NCI-H2227 (cell line): Measurements from ENCODE around the gene NR2C2AP.
A peak's percentile ranks its signal among the peaks of the same experiment; 100 is the strongest.
"Not testable (repeated sequence)": the region's sequence is repeated elsewhere in the genome, so short reads cannot be mapped to it uniquely, and the experiment has no call there.

Experiments
- DNase-seq: peaks from one replicate; lab custom pipeline; 2025; ENCODE audit not compliant: unreplicated experiment; lab: John Stamatoyannopoulos, UW

NR2C2AP gene

GRCh38 chr19:19185853-19186740 lies 17.1 kb downstream of the NR2C2AP start:
- peak; percentile 19 for DNase-seq

GRCh38 chr19:19181488-19181998 lies 21.7 kb downstream of the NR2C2AP start:
- DNase-seq, result no peak

DNA sequence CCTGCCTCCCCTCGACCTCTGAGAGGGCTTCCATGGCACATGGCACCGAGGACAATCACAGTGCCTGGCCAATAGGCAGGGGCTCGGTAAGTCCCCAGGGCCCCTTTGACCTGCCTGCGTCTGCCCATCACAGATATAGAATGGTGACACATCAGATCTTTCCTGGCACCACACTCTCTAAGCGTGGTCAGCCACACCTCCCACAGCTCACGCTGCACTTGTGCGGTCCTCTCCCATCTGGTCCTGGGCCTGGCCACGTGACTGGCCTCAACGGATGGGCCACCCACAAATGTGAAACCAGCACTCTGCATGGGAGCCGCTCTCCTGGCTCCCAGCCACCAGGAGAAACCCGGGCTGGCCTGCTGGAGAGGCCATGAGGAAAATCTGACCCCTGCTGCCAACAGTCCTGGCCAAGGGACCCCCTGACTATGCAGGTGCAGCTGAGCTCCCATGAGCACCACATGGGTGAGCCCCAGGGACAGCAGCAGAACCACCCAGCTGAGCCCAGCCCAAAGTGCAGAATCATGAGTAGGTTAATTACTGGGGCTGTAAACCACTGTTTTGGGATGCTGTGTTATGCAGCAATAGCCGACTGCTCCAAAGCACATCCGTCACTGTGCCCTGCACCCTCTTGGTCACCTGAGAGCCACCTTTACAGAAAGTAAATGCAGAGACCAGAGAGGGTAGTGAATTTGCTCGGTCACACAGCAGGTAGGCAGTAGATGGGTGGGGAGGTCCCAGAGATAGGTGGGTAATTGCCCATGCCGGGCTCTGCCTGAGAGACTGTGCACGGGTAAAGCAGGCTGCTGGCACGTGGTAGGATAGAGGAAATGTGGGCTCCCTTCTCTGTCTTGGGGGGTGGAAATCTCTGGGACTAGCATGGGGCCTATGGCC lies 23.4 kb downstream of the NR2C2AP start:
- no peak for DNase-seq

DNA sequence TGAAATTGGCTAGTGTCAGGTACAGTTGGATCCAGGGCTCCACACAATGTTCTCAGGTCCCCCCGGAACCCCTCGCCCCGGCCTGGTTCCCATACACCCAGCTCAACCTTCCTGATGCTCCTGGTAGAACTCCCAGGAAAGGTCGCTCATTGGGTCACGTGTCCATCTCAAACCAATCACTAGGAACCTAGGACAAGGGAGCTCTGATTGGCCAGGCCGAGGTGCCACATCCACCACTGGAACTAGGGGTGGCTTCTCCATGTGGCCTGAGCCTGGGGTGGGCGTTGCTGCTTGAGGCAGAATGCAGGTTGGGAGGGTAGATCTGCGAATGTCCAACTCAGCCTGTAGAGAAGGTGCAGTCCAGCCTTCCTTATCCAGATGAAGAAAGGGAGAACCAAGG lies 26.3 kb downstream of the NR2C2AP start:
- DNase-seq, result no peak

- DNase-seq, result not testable (repeated sequence)
Measured at GRCh38 chr19:19173243-19173642, 30.0 kb downstream of the NR2C2AP start.

DNA sequence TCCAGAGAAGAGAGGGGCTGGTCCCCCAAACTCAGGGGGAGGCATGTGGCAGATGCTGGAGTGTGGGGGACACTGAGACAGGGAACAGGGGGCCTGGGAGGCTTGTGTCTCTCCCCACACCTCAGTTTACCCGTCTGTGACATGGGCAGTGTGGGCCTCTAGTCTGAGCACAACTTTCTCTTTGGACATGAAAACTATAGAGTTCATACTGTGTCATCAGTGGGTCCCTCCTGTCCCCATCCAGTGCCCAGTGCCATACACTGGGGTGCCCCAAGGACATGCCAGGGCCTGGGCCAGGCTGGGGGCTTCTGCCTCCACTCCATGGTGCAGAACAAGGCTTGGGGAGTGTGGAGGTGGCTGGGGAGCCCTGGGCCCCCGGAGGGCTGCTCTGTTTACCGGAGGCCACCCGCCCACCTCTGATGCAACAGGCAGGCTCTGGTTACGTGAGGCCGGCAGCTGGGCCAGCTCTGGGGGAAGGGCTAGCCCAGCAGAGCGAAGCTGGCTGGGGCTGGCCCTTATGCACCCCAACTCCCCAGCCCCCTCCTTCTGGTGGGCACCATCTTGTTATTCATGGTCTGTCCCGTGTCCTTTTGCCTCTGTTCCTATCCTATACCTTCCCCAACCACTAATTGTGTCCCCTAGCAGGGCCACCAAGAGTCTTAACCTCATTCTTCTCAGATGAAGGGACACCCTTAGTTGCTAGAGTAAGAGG lies 31.2 kb downstream of the NR2C2AP start:
- DNase-seq, result no peak

DNA sequence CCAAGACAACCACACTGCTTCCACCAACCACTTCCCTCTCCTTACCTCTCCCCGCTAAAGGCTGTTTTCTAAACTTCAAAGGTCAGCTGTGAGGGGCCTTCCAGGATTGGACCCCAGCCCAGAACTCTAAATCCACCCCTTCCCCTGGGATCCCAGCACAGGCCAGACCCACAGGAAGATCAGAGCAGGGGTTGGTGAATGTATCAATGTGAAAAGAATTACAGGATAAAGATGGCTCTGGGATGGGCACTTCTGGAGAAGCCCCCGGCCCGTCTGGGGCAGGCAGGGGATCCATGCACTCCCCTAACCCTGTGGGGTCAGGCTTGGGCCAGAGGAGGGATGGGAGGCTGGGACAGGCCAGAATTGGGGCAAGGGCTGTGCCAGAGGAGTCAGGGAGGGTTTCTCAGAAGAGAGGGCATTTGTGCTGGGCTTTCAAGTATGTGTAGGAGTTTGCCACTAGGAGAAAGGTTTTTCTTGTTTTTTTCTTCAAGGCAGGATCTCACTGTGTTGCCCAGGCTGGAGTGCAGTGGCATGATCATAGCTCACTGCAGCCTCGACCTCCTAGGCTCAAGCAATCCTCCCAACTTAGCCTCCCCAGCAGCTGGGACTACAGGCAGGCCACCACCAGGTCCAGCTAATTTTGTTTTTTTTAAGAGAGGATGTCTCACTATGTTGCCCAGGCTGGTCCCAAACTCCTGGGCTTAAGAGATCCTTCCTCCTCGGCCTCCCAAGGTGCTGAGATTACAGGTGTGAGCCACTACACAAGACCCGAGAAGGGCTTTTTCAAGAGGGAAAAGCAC lies 32.1 kb downstream of the NR2C2AP start:
- no peak for DNase-seq

DNA sequence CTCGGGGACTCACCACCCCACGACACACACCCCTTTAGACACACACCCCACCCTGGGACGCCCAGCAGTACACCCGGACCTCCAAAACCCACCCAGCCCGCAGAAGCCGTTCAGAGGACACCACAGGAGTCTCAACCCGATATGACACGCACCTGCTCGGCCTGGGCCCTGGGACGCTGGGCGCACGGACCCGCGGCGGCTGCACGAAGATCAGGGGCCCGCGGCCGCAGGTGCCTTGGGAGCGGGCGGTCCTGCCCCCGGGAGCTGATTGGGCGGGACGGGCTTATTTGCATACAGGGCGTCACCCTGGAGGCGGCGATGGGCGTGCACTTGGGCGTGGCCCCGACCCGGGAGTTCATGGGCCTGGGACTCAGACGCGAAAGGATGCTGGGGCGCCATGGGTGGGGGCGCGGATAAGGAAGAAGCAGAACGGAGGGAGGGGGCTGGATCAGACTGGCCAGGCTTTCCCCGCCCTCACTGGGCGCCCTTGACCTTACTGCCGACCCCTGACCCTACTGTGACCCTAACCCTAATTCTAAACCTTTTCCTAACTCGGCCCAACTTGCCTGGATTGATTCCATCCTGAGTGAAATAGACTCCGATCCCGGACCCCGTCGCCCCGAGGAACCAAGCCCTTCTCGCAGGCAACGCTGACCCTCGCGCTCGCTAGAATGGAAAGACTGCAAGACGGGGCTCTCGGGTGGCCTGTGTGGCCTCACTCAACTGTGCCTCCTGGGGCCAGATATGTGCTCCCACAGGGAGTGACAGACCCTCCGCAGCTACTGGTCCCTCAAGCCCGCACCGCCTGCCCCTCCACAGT lies 33.0 kb downstream of the NR2C2AP start, which contains the start of gene MEF2B:
Gene MEF2B (minus strand): TSS at position 211 of the 820 bp plus-strand sequence. CDS start 19,528 bp downstream, outside the sequence.
- DNase-seq, result peak; percentile 87

GRCh38 chr19:19169236-19170052 lies 33.8 kb downstream of the NR2C2AP start:
- DNase-seq, result no peak

DNA sequence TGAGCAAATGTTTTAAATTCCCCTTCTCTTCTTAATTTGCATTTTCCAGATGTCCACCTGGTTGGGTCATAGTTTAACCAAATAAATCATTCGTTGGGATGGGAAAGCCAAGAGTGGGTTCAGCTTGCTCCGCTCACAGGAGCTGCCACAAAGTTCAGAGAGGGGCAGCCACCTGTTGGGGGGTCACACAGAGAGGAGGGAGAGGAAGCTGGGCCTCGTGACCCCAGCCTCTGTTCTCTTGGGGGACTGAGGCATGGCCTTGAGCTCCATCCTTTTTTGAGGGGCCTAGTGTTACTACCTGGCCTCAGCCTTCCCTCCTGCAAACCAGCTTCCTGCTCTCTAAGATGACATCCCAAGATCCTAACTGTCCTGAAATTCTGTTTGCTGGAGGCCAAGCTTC lies 35.6 kb downstream of the NR2C2AP start:
- no peak for DNase-seq

DNA sequence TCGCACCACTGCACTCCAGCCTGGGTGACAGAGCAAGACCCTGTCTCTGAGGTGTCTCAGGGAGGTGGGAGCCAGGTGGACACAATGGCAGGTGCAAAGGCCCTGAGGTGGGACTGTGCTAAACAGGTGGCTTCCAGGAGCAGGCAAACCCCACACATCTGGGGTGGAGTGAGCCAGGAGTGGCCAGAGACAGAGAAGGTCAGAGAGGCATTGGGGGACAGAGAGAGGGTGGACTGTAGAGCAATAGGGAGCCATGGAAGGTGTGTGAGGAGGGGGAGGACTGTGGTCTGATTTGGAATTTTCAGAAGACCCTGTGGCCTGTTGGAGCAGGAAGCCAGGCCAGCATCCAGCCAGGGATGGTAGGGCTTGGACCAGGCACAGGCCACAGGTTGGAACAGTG lies 37.8 kb downstream of the NR2C2AP start:
- no peak for DNase-seq

- no peak for DNase-seq
Measured at GRCh38 chr19:19162495-19162894, 40.7 kb downstream of the NR2C2AP start.

DNA sequence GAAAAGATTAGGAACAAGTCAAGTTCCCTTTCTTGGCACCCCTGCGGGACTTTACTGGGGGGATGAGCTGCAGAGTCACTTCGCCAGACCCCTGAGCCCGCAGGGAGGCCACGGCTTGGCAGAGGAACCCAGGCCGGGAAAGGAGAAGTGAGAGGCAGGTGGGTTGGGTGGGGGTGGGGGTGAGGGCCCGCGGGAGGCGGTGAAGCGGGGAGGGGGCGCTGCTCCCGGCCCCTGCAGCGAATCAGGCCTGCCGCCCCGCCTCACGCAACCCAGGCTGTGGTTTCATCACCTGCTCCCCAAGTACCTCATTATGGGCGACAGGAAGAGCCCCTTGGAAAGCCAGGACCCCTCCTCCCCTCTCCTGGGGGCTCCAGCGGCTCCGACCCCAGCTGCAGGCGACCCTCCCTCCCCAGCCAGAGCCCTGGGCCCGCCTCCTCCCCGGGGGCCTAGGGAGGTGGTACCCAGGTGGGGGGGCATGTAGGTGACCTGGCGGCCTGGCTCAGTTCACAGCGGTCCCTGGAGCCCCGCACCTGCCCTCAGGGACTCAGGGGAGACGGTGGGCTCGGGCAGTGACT lies 42.7 kb downstream of the NR2C2AP start:
- DNase-seq, result no peak

DNA sequence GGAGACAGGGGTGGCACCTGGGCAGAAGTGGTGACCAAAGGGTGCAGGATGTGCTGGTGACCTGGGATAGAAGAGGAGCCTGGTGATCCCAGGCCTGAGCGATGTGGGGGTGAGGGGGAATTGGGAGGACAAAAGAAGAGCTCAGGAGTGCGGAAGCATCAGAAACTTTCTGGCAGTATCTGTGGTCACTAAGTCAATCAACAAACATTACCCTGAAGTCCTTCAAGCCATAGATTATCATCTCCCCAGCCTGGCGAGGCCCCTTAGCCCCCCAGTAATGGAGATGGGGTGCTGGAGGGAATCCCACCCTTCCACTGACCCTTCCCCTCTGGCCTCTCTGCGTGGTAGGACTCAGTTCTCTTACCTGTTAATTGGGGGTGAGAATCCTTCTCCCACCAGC lies 43.7 kb downstream of the NR2C2AP start:
- DNase-seq, result no peak

GRCh38 chr19:19157808-19158207 lies 45.4 kb downstream of the NR2C2AP start:
- DNase-seq, result no peak

GRCh38 chr19:19155495-19156219 lies 47.6 kb downstream of the NR2C2AP start:
- DNase-seq, result no peak

- DNase-seq, result no peak
Measured at GRCh38 chr19:19154768-19155494, 48.3 kb downstream of the NR2C2AP start.
